ENCODE measurements around the gene RLIM.

GRCh38 chrX:74540635-74541249, 73.7 kb downstream of the RLIM start:
- TF ChIP-seq CTCF (IDR thresholded peaks at IDR 0.05) (no peak), POLR2A (IDR thresholded peaks at IDR 0.05) (no peak)
